GM19324 (cell line): ENCODE data around the gene ACP7.

Experiments used
- ATAC-seq: cut with Tn5 transposase; IDR thresholded peaks from one replicate; pipeline ENCODE4 v1.9.1; 2021; ENCODE audit warnings: mild to moderate bottlenecking, moderate library complexity; ENCODE audit not compliant: unreplicated experiment, low FRiP score

The ACP7 gene

GRCh38 chr19:39145180-39145953 lies 61.2 kb downstream of the ACP7 start:
- no peak for ATAC-seq

GRCh38 chr19:39146091-39146490 lies 61.9 kb downstream of the ACP7 start:
- ATAC-seq, result no peak

GRCh38 chr19:39146686-39147450 lies 62.7 kb downstream of the ACP7 start:
- no peak for ATAC-seq

DNA sequence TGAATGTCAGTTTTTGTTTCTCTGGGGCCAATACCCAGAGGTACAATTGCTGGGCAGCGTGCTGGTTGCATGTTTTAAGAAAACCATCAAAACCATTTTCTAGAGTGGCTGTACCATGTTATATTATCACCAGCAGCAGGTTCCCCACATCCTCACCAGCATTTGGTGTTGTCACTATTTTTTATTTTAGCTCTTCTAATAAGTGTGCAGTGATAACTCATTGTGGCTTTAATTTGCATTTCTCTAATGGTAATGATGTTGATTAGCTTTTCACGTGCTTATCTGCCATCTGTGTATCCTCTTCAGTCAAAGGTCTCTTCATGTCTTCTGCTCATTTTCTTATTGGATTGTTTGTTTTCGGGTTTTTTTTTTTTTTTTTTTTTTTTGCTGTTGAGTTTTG lies 63.3 kb downstream of the ACP7 start:
- no peak for ATAC-seq

GRCh38 chr19:39148939-39149529 lies 64.9 kb downstream of the ACP7 start:
- no peak for ATAC-seq

DNA sequence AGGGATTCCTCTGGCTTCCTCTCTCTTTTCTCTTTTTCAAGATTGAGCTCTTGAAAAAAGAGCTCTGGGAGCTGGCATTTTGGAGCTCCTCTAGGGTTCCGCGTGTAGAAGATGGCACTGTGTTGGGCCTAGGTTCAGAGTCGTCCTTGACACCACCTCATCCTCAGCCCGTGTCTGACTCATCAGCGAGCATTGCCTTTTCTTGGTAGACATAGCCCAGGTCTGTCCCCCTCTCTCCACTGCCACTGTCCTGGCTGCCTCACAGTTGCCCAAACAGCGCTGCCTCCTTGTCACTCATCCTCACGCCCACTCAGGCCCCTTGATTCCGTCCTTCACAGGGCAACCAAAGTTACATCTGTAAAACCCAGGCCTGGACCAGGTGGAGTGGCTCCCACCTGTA lies 66.1 kb downstream of the ACP7 start:
- ATAC-seq, result no peak

- ATAC-seq, result no peak
These were observed 66.8 kb downstream of the ACP7 start for GRCh38 chr19:39150807-39151600.

DNA sequence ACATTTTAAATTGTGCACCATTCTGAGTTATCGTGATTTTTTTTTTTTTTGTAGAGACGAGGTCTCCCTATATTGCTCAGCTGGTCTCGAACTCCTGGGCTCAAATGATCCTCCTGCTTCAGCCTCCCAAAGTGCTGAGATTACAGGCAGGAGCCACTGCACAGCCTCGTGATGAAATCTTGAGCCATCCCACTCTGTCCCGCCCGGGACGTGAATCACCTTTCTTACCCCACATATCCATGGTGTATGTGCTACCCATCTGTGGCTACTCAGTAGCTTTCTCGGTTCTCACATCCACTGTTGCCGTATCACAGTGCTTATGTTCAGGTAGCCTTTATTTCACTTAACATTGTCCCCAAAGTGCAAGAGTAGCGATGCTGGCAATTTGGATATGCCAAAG lies 67.9 kb downstream of the ACP7 start:
- ATAC-seq, result no peak

DNA sequence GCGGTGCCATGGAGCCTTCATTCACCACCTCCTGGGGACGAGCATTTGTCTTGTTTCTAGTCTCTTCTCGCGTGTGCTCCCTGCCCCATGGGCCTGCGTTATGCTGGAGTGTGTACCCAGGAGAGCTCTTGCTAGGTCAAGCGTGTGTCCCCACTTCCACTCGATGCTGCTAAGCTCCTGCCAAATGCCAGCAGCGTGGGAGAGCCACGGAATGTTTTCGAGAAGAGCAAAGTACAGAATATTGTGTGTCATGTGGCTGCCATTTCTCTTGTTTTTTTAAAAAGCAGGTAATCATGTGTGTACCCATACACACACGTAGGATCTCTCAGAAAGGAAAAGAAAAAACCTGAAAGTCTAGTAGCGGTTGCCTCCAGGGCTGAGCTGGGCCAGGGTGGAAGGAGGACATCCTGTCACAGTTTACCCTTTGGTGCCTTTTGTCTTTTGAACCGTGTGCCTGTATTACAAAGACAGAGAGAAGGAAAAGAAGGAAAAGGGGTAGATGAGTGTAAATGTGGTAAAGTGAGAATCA lies 70.0 kb downstream of the ACP7 start:
- ATAC-seq, result no peak

DNA sequence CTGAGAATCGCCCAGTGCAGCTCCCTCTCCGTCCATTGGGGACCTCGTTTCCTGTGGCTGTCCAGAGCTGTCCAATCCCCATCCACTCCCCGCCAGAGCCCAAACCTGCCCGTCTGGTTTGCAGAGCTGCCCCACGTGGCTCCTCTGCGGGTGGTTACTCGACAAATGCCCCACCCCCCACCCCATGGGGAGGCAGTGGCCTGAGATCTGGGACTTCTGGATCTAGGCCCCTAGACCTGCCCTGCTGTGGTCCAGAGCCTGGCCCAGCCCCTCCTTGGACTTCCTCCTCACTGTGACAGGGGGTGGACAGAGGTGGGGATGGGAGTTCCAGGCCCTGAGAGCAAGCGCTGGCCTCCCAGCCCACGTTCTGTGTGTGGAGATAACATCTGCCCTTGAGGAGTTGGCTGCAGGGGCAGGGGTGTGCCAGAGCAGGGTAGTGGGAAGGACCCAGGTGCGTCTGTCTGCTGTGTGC lies 70.5 kb downstream of the ACP7 start:
- no peak for ATAC-seq

- ATAC-seq, result no peak
These were observed 71.0 kb downstream of the ACP7 start for GRCh38 chr19:39155114-39155700.

DNA sequence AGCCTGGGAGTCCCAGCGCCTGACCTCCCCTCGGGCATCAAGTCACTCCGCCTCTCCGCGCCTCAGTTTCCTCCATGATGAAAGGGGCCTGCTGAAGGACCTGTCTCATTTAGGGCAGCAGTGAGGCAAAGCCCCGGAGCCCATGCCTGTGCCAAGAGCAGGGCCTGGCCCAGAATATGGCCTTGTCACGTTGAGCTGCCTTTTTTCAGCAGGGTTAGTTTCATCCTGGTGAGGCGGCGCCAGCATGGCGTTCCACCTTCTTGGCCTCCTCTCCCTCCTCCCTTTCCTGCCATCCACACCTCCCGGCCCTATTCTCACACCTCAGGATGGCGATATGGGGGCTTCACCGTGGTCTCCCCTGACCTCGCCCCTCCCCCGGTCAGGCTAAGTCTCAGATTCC lies 71.6 kb downstream of the ACP7 start:
- ATAC-seq, result no peak

DNA sequence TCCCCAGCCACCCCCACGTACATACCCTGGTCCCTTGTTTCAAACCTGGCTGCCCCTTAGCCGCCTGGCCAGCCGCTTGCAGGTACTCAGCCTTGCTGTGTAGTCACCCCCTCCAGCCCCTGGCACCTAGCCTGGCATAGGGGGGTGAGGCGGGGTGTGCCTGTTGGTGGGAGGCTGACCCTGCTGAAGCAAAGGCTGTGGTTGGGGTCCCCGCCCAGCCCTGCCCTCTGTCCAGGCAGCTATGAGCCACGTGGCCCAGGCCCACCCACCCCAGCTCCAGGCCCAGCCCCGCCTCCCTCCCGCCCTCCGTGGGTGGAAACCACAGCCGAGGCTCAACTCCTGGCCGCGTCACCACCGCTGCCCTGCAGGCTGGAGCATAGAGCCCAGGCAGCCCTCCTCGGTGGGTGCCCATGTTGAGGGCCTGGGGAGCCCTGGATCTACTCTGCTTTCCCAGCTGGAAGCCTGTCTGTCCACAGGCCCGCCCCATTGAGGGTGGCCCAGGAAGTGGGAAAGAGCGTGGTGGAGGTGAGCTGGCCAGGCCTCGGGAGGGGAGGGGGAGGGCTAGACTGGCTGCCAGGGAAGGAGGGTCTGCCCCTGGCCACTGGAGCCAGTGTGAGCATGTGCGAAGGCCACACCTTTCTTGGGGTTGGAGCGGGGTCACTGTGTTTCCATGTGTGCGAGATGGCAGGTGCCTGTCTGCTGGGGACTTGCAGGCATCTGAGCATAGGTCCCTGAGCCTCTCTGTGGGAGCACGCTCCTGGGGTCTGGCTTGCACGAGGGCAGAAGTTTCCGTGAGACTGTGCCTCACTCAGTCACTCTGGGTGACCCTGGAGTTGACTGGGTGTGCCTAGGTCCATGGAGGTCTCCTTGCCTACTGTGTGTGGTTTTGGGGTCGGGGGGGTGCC lies 72.4 kb downstream of the ACP7 start:
- ATAC-seq, result no peak

DNA sequence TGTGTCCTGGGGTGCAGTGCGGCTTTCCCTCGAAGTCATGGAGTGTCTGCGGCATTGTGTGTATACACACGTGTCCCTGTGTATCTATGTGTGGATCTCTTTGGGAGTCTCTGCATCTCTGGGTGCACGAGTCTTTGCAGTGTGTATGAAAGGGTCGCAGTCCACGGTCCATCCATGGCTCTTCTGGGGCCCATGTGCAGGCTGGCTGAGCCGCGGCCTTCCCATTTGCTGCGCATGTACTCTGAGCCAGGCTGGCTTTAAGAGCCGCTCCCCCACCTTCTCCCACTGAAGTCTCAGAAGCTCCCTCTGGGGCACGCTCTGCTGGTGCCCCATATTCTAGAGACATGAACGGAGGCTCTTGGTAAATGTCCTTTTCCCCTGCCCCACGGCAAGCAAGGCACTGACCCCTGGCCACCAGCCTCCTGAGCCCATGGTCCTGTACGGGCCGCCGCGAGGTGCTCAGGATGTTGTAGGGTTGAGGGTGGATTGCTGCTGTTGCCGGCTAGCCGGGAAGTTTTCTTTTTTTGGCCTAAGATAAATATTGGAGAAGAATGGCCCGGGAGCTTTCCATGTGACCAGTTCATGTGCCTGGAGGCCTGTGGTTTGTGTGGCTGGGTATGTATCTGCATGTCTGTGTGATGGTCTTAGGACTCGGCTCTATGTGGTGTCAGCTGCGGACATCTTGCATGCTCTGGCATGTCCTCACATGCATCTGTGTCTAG lies 73.3 kb downstream of the ACP7 start:
- no peak for ATAC-seq

GRCh38 chr19:39157997-39158389 lies 73.8 kb downstream of the ACP7 start:
- no peak for ATAC-seq

GRCh38 chr19:39158646-39159260 lies 74.6 kb downstream of the ACP7 start:
- ATAC-seq, result no peak

DNA sequence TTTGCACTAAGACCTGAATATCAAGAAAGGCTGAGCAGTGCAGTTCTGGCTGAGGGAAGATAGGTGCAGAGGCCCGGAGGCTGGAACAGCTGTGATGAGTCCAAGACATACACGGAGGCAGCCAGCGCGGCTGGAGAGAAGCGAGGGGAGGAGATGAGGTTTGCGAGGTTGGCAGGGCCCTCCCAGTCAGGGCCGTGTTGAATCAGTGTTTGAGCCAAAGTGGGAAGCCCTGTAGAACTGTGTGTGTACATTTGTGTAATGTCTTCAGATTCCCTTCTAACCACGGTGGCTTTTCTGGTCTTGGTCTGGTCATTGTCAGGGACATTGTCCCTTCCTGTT lies 76.3 kb downstream of the ACP7 start:
- ATAC-seq, result no peak
